AG04450 (cell line): ENCODE data around the gene TAS2R41. TPM values are rescaled to one million over a fixed set of nuclear protein-coding genes. Genes with fewer than 3 reads are reported as not detected.

Source experiments
- CTCF ChIA-PET: fragments of 300-600, 350-600 bp; formaldehyde crosslinking; extraction: SDS; loops from one replicate; lab custom pipeline; 2022; ENCODE audit warnings: antibody characterized with exemption, inconsistent platforms; lab: Charles Lee
- POLR2A ChIA-PET: fragments of 350-600 bp; formaldehyde crosslinking; extraction: SDS; loops from one replicate; lab custom pipeline; 2021; ENCODE audit warnings: antibody characterized with exemption, inconsistent platforms; lab: Yijun Ruan, JAX
- DNase-seq: peaks from one replicate; pipeline ENCODE4 v3.0.0-alpha.2; 2011; ENCODE audit warnings: low read depth, low spot score
- H3K27ac ChIP-seq: one replicate; pipeline ENCODE4 v1.5.1; 2012; ENCODE audit warnings: low read depth, low read length, control low read depth
- H3K27me3 ChIP-seq: one replicate; pipeline ENCODE4 v1.6.0; 2012; ENCODE audit warnings: low read length; ENCODE audit not compliant: control insufficient read depth, insufficient read depth
- H3K4me3 ChIP-seq: 2 replicates; pipeline ENCODE4 v1.5.1; 2011; ENCODE audit warnings: mild to moderate bottlenecking, low read depth, low read length, control low read depth
- H3K9me3 ChIP-seq: 2 replicates; pipeline ENCODE4 v1.5.1; 2012; ENCODE audit warnings: low read length; ENCODE audit not compliant: control insufficient read depth, insufficient read depth
- polyA plus RNA-seq: library from polyadenylated mRNA; depleted of rRNA; stranded (reverse); fragments of >200 nt; gene quantifications from 2 replicates; pipeline ENCODE4 v1.2.3, GENCODE V29; 2011
- TF ChIP-seq, protein P1 (sequence below): IDR thresholded peaks from 2 replicates; pipeline ENCODE4 v1.5.1; 2011; ENCODE audit warnings: low read depth, low read length, control low read depth, inconsistent platforms

Gene TAS2R41
- polyA plus RNA-seq, 1 experiment: not detected

- DNase-seq: no peak
- POLR2A ChIA-PET: no interaction called here
- TF ChIP-seq, protein P1, sequence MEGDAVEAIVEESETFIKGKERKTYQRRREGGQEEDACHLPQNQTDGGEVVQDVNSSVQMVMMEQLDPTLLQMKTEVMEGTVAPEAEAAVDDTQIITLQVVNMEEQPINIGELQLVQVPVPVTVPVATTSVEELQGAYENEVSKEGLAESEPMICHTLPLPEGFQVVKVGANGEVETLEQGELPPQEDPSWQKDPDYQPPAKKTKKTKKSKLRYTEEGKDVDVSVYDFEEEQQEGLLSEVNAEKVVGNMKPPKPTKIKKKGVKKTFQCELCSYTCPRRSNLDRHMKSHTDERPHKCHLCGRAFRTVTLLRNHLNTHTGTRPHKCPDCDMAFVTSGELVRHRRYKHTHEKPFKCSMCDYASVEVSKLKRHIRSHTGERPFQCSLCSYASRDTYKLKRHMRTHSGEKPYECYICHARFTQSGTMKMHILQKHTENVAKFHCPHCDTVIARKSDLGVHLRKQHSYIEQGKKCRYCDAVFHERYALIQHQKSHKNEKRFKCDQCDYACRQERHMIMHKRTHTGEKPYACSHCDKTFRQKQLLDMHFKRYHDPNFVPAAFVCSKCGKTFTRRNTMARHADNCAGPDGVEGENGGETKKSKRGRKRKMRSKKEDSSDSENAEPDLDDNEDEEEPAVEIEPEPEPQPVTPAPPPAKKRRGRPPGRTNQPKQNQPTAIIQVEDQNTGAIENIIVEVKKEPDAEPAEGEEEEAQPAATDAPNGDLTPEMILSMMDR: no peak
- no peaks in the 10 kb centered on the region for H3K9me3 ChIP-seq
- CTCF ChIA-PET: interaction anchor here (0.9 to 2.4 kb wide), 2 partner anchors 215 to 240 kb away, joined by 3 to 15 read pairs; no protein-coding TSS in a partner anchor
- H3K4me3 ChIP-seq: no peak overlapping the region
- H3K27me3 ChIP-seq: no peaks in the 10 kb centered on the region
- H3K27ac ChIP-seq: no peak overlapping the region
Measured at GRCh38 chr7:143455491-143455890, 22.2 kb upstream of the TAS2R41 start.

- CTCF ChIA-PET: interaction anchor here (0.9 to 2.4 kb wide), 2 partner anchors 216 to 241 kb away, joined by 3 to 15 read pairs; no protein-coding TSS in a partner anchor
- no peak overlapping the region for H3K27ac ChIP-seq
Measured at GRCh38 chr7:143455942-143456341, 21.7 kb upstream of the TAS2R41 start.

GRCh38 chr7:143456992-143457793, 20.5 kb upstream of the TAS2R41 start:
- Histone ChIP-seq H3K4me3 (no peak overlapping the region), H3K27ac (peak overlapping the region; percentile 65), H3K27me3 (no peaks in the 10 kb centered on the region), H3K9me3 (peaks cover 5% of the 10 kb centered on the region; the same call in 1 of the 2 replicates)
- CTCF ChIA-PET: interaction anchor here (2.4 kb wide), 1 partner anchor 217 kb away, joined by 15 read pairs; no protein-coding TSS in a partner anchor
- POLR2A ChIA-PET: no interaction called here
- TF ChIP-seq, protein P1: no peak
- no peak for DNase-seq

More at GRCh38 chr7:143455942-143456341, 21.7 kb upstream of the TAS2R41 start:
- TF ChIP-seq, protein P1: no peak
- no peak for DNase-seq
- Histone ChIP-seq H3K4me3 (no peak overlapping the region), H3K9me3 (no peaks in the 10 kb centered on the region), H3K27me3 (no peaks in the 10 kb centered on the region)
- POLR2A ChIA-PET: no interaction called here

DNA sequence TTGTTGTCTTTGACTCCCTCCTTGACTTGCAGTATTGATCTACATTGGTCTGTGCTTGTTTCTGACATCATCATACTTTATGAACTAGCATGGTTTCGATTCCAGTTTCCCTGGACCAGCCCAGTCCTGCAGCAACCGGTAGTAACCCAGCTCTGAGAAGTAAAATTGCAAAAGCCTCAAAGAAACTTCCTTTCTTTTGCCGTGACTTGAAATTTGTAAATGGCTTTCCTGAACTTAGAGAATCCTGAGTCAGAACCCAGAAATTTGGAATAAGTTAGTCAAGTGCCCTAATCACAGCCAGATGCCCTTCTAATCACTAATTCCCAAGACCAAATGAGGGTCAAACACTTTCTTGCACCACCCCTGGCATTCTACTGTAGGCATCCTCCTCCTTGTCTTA, 19.4 kb upstream of the TAS2R41 start:
- CTCF ChIA-PET: no interaction called here
- H3K4me3 ChIP-seq: no peak overlapping the region

More for the DNA sequence above, 19.4 kb upstream of the TAS2R41 start:
- Histone ChIP-seq H3K9me3 (peaks cover 7% of the 10 kb centered on the region; the same call in 1 of the 2 replicates), H3K27me3 (no peaks in the 10 kb centered on the region), H3K27ac (peak overlapping the region; percentile 12)
- no peak for DNase-seq
- TF ChIP-seq, protein P1: no peak
- POLR2A ChIA-PET: no interaction called here
